ENCODE measurements around the gene SLC22A23.

SLC22A23 gene

DNA sequence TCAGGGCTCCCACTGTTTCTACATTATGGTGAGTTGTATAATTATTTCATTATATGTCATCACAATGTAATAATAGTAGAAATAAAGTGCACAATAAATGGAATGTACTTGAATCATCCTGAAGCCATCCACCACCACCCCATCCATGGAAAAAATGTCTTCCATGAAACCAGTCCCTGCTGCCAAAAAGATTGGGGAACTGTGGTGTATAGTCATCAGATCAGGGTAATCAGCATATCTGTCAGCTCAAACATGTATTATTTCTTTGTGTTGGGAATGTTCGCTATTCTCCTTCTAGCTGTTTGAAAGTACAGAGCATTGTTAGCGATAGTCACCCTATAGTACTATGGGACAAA is 33.8 kb upstream of the SLC22A23 start:
- Histone ChIP-seq H3K27me3 (ENCODE audit: control insufficient read depth in 1 of 2, insufficient read depth in 2 of 2, low read length in 2 of 2) (peaks cover 0 to 6% of the 10 kb centered on the region in 2 donors), H3K9me3 (ENCODE audit: control insufficient read depth in 1 of 2, low read length in 2 of 2) (no peaks in the 10 kb centered on the region), H3K9ac (ENCODE audit: low read depth in 1 of 2, low read length in 2 of 2) (no peak overlapping the region), H3K4me1 (ENCODE audit: control insufficient read depth in 1 of 2, insufficient read depth in 2 of 2, low read length in 2 of 2) (no peaks in the 10 kb centered on the region), H3K27ac (ENCODE audit: low read depth, low read length) (no peak overlapping the region), H3K4me3 (ENCODE audit: low read depth in 1 of 2, low read length in 2 of 2) (no peak overlapping the region), H3K36me3 (ENCODE audit: control insufficient read depth in 1 of 2, insufficient read depth in 2 of 2, low read length in 2 of 2) (no peaks in the 10 kb centered on the region)

DNA sequence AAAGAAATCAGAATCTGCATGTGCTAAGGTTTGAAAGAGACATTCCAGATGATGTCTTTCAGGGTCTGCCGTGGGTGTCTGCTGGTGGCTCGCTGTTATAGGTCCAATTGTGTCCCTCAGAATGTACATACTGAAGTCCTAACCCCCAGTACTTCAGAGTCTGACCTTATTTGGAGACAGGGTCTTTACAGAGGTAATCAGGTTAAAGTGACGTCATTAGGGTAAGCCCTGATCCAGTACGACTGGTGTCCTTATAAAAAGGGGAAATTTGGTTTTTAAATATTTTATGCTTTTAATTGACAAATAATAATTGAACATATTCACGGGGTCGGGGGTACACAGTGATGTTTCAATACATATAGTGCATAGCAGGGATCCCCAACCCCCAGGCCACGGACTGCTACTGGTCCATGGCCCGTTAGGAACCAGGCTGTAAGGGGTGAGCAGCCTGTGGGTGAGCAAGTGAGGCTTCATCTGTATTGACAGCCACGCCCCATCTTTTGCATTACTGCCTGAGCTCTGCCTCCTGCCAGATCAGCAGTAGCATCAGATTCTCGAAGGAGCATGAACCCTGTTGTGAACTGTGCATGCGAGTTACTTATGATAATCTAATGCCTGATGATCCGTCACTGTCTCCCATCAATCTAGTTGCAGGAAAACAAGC is 33.2 kb upstream of the SLC22A23 start:
- no peak overlapping the region for H3K27ac ChIP-seq (ENCODE audit: low read depth, low read length)
- no peak overlapping the region for H3K9ac ChIP-seq (ENCODE audit: low read depth in 1 of 2, low read length in 2 of 2)
- no peaks in the 10 kb centered on the region for H3K9me3 ChIP-seq (ENCODE audit: control insufficient read depth in 1 of 2, low read length in 2 of 2)
- no peak overlapping the region for H3K4me3 ChIP-seq (ENCODE audit: low read depth in 1 of 2, low read length in 2 of 2)
- peaks cover 0 to 6% of the 10 kb centered on the region in 2 donors for H3K27me3 ChIP-seq (ENCODE audit: control insufficient read depth in 1 of 2, insufficient read depth in 2 of 2, low read length in 2 of 2)
- H3K36me3 ChIP-seq (ENCODE audit: control insufficient read depth in 1 of 2, insufficient read depth in 2 of 2, low read length in 2 of 2): no peaks in the 10 kb centered on the region
- no peaks in the 10 kb centered on the region for H3K4me1 ChIP-seq (ENCODE audit: control insufficient read depth in 1 of 2, insufficient read depth in 2 of 2, low read length in 2 of 2)

GRCh38 chr6:3489027-3489757 is 32.3 kb upstream of the SLC22A23 start:
- Histone ChIP-seq H3K9me3 (ENCODE audit: control insufficient read depth in 1 of 2, low read length in 2 of 2) (no peaks in the 10 kb centered on the region), H3K4me3 (ENCODE audit: low read depth in 1 of 2, low read length in 2 of 2) (no peak overlapping the region), H3K27me3 (ENCODE audit: control insufficient read depth in 1 of 2, insufficient read depth in 2 of 2, low read length in 2 of 2) (peaks cover 0 to 6% of the 10 kb centered on the region in 2 donors)

DNA sequence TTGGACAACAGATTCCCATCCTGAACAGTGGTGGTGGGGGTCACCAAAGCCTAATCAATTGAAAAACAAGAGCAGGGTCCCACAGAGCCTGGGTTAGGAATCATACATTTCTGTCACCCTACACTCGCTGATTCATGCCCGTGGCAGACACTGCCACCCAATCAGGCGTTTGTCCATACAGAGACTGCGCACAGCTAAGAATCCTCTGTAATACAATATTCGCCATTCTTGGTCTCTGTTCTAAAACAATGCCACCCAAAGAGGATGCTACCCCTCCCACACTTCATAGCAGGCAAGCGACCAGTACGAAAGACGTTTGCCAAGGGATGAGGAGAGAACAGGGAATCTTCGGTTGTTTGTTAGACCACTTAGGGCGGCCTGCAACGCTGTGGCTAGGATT is 28.1 kb upstream of the SLC22A23 start:
- Histone ChIP-seq H3K4me3 (ENCODE audit: low read depth in 1 of 2, low read length in 2 of 2) (no peak overlapping the region), H3K4me1 (ENCODE audit: control insufficient read depth in 1 of 2, insufficient read depth in 2 of 2, low read length in 2 of 2) (no peaks in the 10 kb centered on the region), H3K27me3 (ENCODE audit: control insufficient read depth in 1 of 2, insufficient read depth in 2 of 2, low read length in 2 of 2) (peaks cover 0 to 6% of the 10 kb centered on the region in 2 donors), H3K36me3 (ENCODE audit: control insufficient read depth in 1 of 2, insufficient read depth in 2 of 2, low read length in 2 of 2) (no peaks in the 10 kb centered on the region), H3K9me3 (ENCODE audit: control insufficient read depth in 1 of 2, low read length in 2 of 2) (peaks cover 1 to 4% of the 10 kb centered on the region in 2 donors), H3K27ac (ENCODE audit: low read depth, low read length) (no peak overlapping the region), H3K9ac (ENCODE audit: low read depth in 1 of 2, low read length in 2 of 2) (no peak overlapping the region)

More at GRCh38 chr6:3489027-3489757, 32.3 kb upstream of the SLC22A23 start:
- no peak overlapping the region for H3K9ac ChIP-seq (ENCODE audit: low read depth in 1 of 2, low read length in 2 of 2)
- no peaks in the 10 kb centered on the region for H3K4me1 ChIP-seq (ENCODE audit: control insufficient read depth in 1 of 2, insufficient read depth in 2 of 2, low read length in 2 of 2)
- H3K36me3 ChIP-seq (ENCODE audit: control insufficient read depth in 1 of 2, insufficient read depth in 2 of 2, low read length in 2 of 2): no peaks in the 10 kb centered on the region
- no peak overlapping the region for H3K27ac ChIP-seq (ENCODE audit: low read depth, low read length)

DNA sequence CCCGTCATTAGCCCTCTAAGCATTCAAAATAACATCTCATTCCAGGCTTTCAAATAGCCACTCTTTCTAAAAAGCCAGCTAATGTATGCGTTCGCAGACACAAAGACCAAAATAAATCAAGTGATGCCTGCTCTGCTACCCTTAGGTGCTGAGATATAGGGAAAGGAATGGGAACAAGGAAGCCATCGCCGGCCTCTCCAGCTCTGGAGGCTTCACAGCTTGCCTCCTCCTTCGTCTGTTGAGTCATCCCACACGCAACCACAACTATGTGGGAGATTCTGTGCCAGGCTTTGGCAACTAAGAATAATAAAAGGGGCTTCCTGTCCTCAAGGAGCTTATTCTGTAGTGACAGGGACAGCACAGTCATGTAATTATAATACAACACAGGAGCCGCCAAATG is 27.3 kb upstream of the SLC22A23 start:
- Histone ChIP-seq H3K4me3 (ENCODE audit: low read depth in 1 of 2, low read length in 2 of 2) (no peak overlapping the region), H3K9ac (ENCODE audit: low read depth in 1 of 2, low read length in 2 of 2) (no peak overlapping the region), H3K27ac (ENCODE audit: low read depth, low read length) (no peak overlapping the region), H3K4me1 (ENCODE audit: control insufficient read depth in 1 of 2, insufficient read depth in 2 of 2, low read length in 2 of 2) (no peaks in the 10 kb centered on the region), H3K36me3 (ENCODE audit: control insufficient read depth in 1 of 2, insufficient read depth in 2 of 2, low read length in 2 of 2) (no peaks in the 10 kb centered on the region), H3K9me3 (ENCODE audit: control insufficient read depth in 1 of 2, low read length in 2 of 2) (peaks cover 3 to 6% of the 10 kb centered on the region in 2 donors), H3K27me3 (ENCODE audit: control insufficient read depth in 1 of 2, insufficient read depth in 2 of 2, low read length in 2 of 2) (peaks cover 0 to 6% of the 10 kb centered on the region in 2 donors)

- Histone ChIP-seq H3K36me3 (ENCODE audit: control insufficient read depth in 1 of 2, insufficient read depth in 2 of 2, low read length in 2 of 2) (no peaks in the 10 kb centered on the region), H3K9ac (ENCODE audit: low read depth in 1 of 2, low read length in 2 of 2) (no peak overlapping the region), H3K4me3 (ENCODE audit: low read depth in 1 of 2, low read length in 2 of 2) (no peak overlapping the region), H3K27ac (ENCODE audit: low read depth, low read length) (no peak overlapping the region), H3K9me3 (ENCODE audit: control insufficient read depth in 1 of 2, low read length in 2 of 2) (peaks cover 3 to 6% of the 10 kb centered on the region in 2 donors), H3K4me1 (ENCODE audit: control insufficient read depth in 1 of 2, insufficient read depth in 2 of 2, low read length in 2 of 2) (no peaks in the 10 kb centered on the region), H3K27me3 (ENCODE audit: control insufficient read depth in 1 of 2, insufficient read depth in 2 of 2, low read length in 2 of 2) (peaks cover 0 to 6% of the 10 kb centered on the region in 2 donors)
These were observed 26.8 kb upstream of the SLC22A23 start for GRCh38 chr6:3483675-3484074.

DNA sequence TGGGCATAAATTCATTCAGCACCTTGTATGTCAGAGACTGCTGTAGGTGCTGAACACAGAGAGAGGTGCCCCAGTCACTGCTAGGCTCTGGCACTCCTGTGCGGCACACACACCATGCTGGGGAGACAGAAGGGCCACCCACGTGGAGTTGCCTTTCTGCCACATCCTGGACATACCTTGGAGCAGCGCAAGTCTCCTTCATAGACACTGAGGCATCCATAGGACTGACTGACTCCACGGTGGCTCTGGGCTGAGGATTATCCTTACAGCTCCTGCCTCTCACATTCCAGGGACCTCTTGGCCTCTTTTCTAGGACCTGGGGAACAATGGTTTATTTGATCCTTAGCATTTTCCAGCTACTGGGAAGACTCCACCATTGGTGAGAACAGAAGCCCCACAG is 26.0 kb upstream of the SLC22A23 start:
- peaks cover 3 to 6% of the 10 kb centered on the region in 2 donors for H3K9me3 ChIP-seq (ENCODE audit: control insufficient read depth in 1 of 2, low read length in 2 of 2)
- no peaks in the 10 kb centered on the region for H3K4me1 ChIP-seq (ENCODE audit: control insufficient read depth in 1 of 2, insufficient read depth in 2 of 2, low read length in 2 of 2)
- H3K4me3 ChIP-seq (ENCODE audit: low read depth in 1 of 2, low read length in 2 of 2): no peak overlapping the region
- H3K36me3 ChIP-seq (ENCODE audit: control insufficient read depth in 1 of 2, insufficient read depth in 2 of 2, low read length in 2 of 2): no peaks in the 10 kb centered on the region
- no peak overlapping the region for H3K9ac ChIP-seq (ENCODE audit: low read depth in 1 of 2, low read length in 2 of 2)
- H3K27ac ChIP-seq (ENCODE audit: low read depth, low read length): no peak overlapping the region
- peaks cover 0 to 6% of the 10 kb centered on the region in 2 donors for H3K27me3 ChIP-seq (ENCODE audit: control insufficient read depth in 1 of 2, insufficient read depth in 2 of 2, low read length in 2 of 2)

GRCh38 chr6:3481640-3482039 is 24.8 kb upstream of the SLC22A23 start:
- no peaks in the 10 kb centered on the region for H3K36me3 ChIP-seq (ENCODE audit: control insufficient read depth in 1 of 2, insufficient read depth in 2 of 2, low read length in 2 of 2)
- H3K9ac ChIP-seq (ENCODE audit: low read depth in 1 of 2, low read length in 2 of 2): no peak overlapping the region
- peaks cover 3 to 6% of the 10 kb centered on the region in 2 donors for H3K9me3 ChIP-seq (ENCODE audit: control insufficient read depth in 1 of 2, low read length in 2 of 2)
- H3K27ac ChIP-seq (ENCODE audit: low read depth, low read length): no peak overlapping the region
- peaks cover 0 to 2% of the 10 kb centered on the region in 2 donors for H3K27me3 ChIP-seq (ENCODE audit: control insufficient read depth in 1 of 2, insufficient read depth in 2 of 2, low read length in 2 of 2)
- H3K4me1 ChIP-seq (ENCODE audit: control insufficient read depth in 1 of 2, insufficient read depth in 2 of 2, low read length in 2 of 2): no peaks in the 10 kb centered on the region
- H3K4me3 ChIP-seq (ENCODE audit: low read depth in 1 of 2, low read length in 2 of 2): no peak overlapping the region

DNA sequence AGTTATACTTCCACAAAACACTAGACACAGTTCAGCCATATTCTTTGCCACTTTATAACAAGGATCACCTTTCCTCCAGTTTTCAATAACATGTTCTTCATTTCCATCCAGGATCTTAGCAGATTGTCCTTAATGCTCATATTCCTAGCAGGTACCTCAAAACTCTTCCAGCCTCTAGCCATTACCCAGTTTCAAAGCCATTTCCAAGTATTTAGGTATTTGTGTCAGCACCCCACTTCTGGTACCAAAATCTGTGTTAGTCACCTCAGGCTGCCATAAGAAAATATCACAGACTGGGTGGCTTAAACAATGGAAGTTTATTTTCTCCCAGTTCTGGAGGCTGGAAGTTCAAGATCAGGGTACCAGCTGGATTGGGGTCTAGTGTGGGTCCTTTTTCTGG is 23.2 kb upstream of the SLC22A23 start:
- H3K27me3 ChIP-seq (ENCODE audit: control insufficient read depth in 1 of 2, insufficient read depth in 2 of 2, low read length in 2 of 2): no peaks in the 10 kb centered on the region
- H3K36me3 ChIP-seq (ENCODE audit: control insufficient read depth in 1 of 2, insufficient read depth in 2 of 2, low read length in 2 of 2): no peaks in the 10 kb centered on the region
- H3K9me3 ChIP-seq (ENCODE audit: control insufficient read depth in 1 of 2, low read length in 2 of 2): peaks cover 3 to 6% of the 10 kb centered on the region in 2 donors
- H3K9ac ChIP-seq (ENCODE audit: low read depth in 1 of 2, low read length in 2 of 2): no peak overlapping the region
- no peak overlapping the region for H3K4me3 ChIP-seq (ENCODE audit: low read depth in 1 of 2, low read length in 2 of 2)
- no peaks in the 10 kb centered on the region for H3K4me1 ChIP-seq (ENCODE audit: control insufficient read depth in 1 of 2, insufficient read depth in 2 of 2, low read length in 2 of 2)
- H3K27ac ChIP-seq (ENCODE audit: low read depth, low read length): no peak overlapping the region

DNA sequence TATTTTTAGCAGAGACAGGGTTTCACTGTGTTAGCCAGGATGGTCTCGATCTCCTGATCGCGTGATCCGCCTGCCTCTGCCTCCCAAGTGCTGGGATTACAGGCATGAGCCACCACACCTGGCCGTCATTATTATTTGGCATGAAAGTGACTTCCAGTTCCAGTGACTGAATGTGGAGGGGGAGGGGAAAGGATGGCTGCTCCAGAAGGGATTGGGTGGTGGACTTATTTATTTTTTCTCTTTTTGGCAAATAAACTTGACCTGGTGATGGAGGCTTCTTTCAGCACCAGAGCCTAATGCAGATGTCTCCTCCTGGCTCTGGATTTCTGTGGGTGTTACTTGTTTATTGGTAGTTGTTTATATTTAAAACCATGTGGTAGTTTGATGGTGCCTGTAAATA is 16.9 kb upstream of the SLC22A23 start:
- Histone ChIP-seq H3K9me3 (ENCODE audit: control insufficient read depth in 1 of 2, low read length in 2 of 2) (no peaks in the 10 kb centered on the region), H3K4me3 (ENCODE audit: low read depth in 1 of 2, low read length in 2 of 2) (no peak overlapping the region), H3K4me1 (ENCODE audit: control insufficient read depth in 1 of 2, insufficient read depth in 2 of 2, low read length in 2 of 2) (peaks cover 3 to 7% of the 10 kb centered on the region in 2 donors), H3K36me3 (ENCODE audit: control insufficient read depth in 1 of 2, insufficient read depth in 2 of 2, low read length in 2 of 2) (no peaks in the 10 kb centered on the region), H3K9ac (ENCODE audit: low read depth in 1 of 2, low read length in 2 of 2) (no peak overlapping the region), H3K27me3 (ENCODE audit: control insufficient read depth in 1 of 2, insufficient read depth in 2 of 2, low read length in 2 of 2) (no peaks in the 10 kb centered on the region), H3K27ac (ENCODE audit: low read depth, low read length) (no peak overlapping the region)
